Aorta (tissue), 5 donors: ENCODE measurements around the gene VEGFC. TPM values are rescaled to one million over a fixed set of nuclear protein-coding genes. Genes with fewer than 3 reads are reported as not detected.

ENCODE experiments used
- ATAC-seq: fragments of 200-7000 bp; cut with Tn5 transposase; one replicate; pipeline ENCODE4 v1.9.1; 2022; ENCODE audit warnings: moderate library complexity; ENCODE audit not compliant: low FRiP score
- DNase-seq, 2 donors: peaks; one replicate each; pipeline ENCODE4 v3.0.0-alpha.2; 2020
- H3K27ac ChIP-seq, 2 donors: one replicate each; pipeline ENCODE4 v1.5.1; 2013; ENCODE audit warnings: low read length in 2 of 2, mild to moderate bottlenecking in 2 of 2, moderate library complexity in 2 of 2, control low read depth in 1 of 2, inconsistent platforms in 1 of 2, low read depth in 1 of 2
- H3K27me3 ChIP-seq, 2 donors: one replicate each; pipeline ENCODE4 v1.6.1; 2013; ENCODE audit warnings: control low read depth in 1 of 2, low read length in 1 of 2, mild to moderate bottlenecking in 1 of 2, moderate library complexity in 1 of 2; ENCODE audit not compliant: insufficient read depth in 2 of 2, control insufficient read depth in 1 of 2
- H3K36me3 ChIP-seq, 2 donors: one replicate each; pipeline ENCODE4 v1.6.1; 2013; ENCODE audit warnings: control low read depth in 1 of 2, low read length in 1 of 2, mild to moderate bottlenecking in 1 of 2; ENCODE audit not compliant: insufficient read depth in 2 of 2, control insufficient read depth in 1 of 2
- H3K4me1 ChIP-seq, 2 donors: one replicate each; pipeline ENCODE4 v1.6.1; 2013; ENCODE audit warnings: low read length in 2 of 2, control low read depth in 1 of 2, mild to moderate bottlenecking in 1 of 2, moderate library complexity in 1 of 2; ENCODE audit not compliant: insufficient read depth in 2 of 2, control insufficient read depth in 1 of 2
- H3K4me3 ChIP-seq, 2 donors: one replicate each; pipeline ENCODE4 v1.5.1; 2013; ENCODE audit warnings: low read length in 2 of 2, control low read depth in 1 of 2, mild to moderate bottlenecking in 1 of 2
- H3K9me3 ChIP-seq: one replicate; pipeline ENCODE4 v1.6.1; 2013; ENCODE audit warnings: mild to moderate bottlenecking, low read length; ENCODE audit not compliant: control insufficient read depth
- WGBS, 2 donors: extraction: QIAGEN DNeasy Blood & Tissue Kit; methylation state at CpG; one replicate each; pipeline ENCODE4 v1.1.7; 2013; 5-methylcytosine and 5-hydroxymethylcytosine counted together
- intact Hi-C, 2 donors: fragments of 100-400 bp; cut with DNase I; formaldehyde crosslinking; loops; one replicate each; pipeline versions ENCODE4 v1.14.2 to v1.15.0; 2022
- polyA plus RNA-seq, 2 donors: library from polyadenylated mRNA; stranded (reverse); fragments of 200-250 nt; gene quantifications; one replicate each; pipeline ENCODE4 v1.2.3, GENCODE V29; 2013
- total RNA-seq, 2 donors: library from RNA; stranded (reverse); fragmentation: NEBNext Ultra II Directional; extraction: Animal tissue kit (Norgen Biotek cat#: 25700); gene quantifications; one replicate each; pipeline ENCODE4 v1.2.1, GENCODE V29; 2021
- donor health status: healthy with polysubstance abuse.
- donor health status: Bipolar disorder and iron deficiency.
- donor health status: DM: no; HTN: no; CAD: no.
- donor health status: DM: no; HTN: no; CAD: no.
- donor health status: DM: yes; HTN: yes; CAD: no.

VEGFC gene
- total and polyA plus RNA-seq, 4 donors: 0.59 to 25.3 (median 20.2) TPM; not detected in 1

- H3K27ac ChIP-seq: no peak overlapping the region
- H3K36me3 ChIP-seq: no peaks in the 10 kb centered on the region
- ATAC-seq: no peak
- no peaks in the 10 kb centered on the region for H3K27me3 ChIP-seq
- 38 to 45% methylated on average over 4 of the region's 4 CpGs for WGBS, 2 donors
- intact Hi-C loops: no loop called here
- H3K4me3 ChIP-seq: no peak overlapping the region
- no peaks in the 10 kb centered on the region for H3K4me1 ChIP-seq
- H3K9me3 ChIP-seq: no peaks in the 10 kb centered on the region
- DNase-seq: no peak
Measured at GRCh38 chr4:176833400-176834175, 40.9 kb upstream of the VEGFC start.

DNA sequence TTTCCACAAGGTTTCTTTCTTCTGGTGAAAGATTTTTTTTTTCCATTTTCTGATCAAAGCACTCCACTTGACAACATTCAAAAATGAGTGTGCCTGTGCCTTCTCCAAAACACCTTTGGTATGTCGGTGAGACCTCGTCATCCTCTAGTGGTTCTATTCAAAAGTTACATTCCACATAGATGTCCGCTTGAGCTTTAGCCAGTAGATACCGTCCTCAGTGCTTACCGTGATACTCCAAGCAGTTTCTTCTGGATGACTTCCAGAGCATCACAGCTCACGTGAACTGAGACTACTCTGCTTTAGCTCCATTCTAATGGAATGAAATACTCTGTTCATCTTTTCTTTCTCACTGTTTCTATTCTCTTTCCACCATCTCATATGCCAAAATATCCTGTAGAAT lies 38.2 kb upstream of the VEGFC start:
- Histone ChIP-seq H3K36me3 (no peaks in the 10 kb centered on the region), H3K27ac (no peak overlapping the region), H3K27me3 (no peaks in the 10 kb centered on the region), H3K4me3 (no peak overlapping the region), H3K9me3 (no peaks in the 10 kb centered on the region), H3K4me1 (no peaks in the 10 kb centered on the region)
- WGBS, 2 donors: 51 to 52% methylated on average over 6 of the region's 6 CpGs
- DNase-seq (no peak), ATAC-seq (no peak)
- intact Hi-C loops: no loop called here

DNA sequence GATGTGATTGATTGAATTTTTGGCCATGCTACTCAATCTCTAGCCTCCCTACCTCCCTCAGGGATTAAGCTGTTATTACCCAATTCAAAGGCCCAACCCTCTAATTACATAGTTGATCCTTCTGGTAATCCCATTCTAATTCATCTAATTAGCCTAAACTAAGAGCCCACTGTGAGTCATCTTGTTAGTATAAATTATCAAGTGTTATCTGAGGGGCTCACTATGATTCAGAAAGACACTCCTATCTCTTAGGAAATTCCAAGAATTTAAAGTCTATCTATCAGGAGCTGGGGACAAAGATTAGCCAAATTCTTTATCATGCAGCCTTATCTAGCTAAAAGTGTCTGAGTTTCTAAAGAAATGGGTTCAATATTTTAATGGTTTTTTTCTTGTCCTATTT lies 32.9 kb upstream of the VEGFC start:
- ATAC-seq (no peak), DNase-seq (no peak)
- no peaks in the 10 kb centered on the region for H3K4me1 ChIP-seq
- no peaks in the 10 kb centered on the region for H3K27me3 ChIP-seq
- intact Hi-C loops: no loop called here
- H3K4me3 ChIP-seq: no peak overlapping the region
- no peak overlapping the region for H3K27ac ChIP-seq
- H3K36me3 ChIP-seq: no peaks in the 10 kb centered on the region
- H3K9me3 ChIP-seq: no peaks in the 10 kb centered on the region

GRCh38 chr4:176824645-176825366 lies 32.1 kb upstream of the VEGFC start:
- no peaks in the 10 kb centered on the region for H3K27me3 ChIP-seq
- WGBS, 2 donors: 59% methylated on average over 2 of the region's 2 CpGs
- no peak overlapping the region for H3K27ac ChIP-seq
- H3K4me1 ChIP-seq: no peaks in the 10 kb centered on the region
- DNase-seq (no peak), ATAC-seq (no peak)
- intact Hi-C loops: no loop called here
- no peaks in the 10 kb centered on the region for H3K36me3 ChIP-seq
- no peak overlapping the region for H3K4me3 ChIP-seq
- H3K9me3 ChIP-seq: no peaks in the 10 kb centered on the region

- no peaks in the 10 kb centered on the region for H3K4me1 ChIP-seq
- H3K27ac ChIP-seq: no peak overlapping the region
- intact Hi-C loops: no loop called here
- WGBS, 2 donors: 10 to 36% methylated on average over 1 of the region's 1 CpG
- ATAC-seq (no peak), DNase-seq (no peak)
- H3K27me3 ChIP-seq: no peaks in the 10 kb centered on the region
- no peak overlapping the region for H3K4me3 ChIP-seq
- H3K9me3 ChIP-seq: no peaks in the 10 kb centered on the region
- no peaks in the 10 kb centered on the region for H3K36me3 ChIP-seq
Measured at GRCh38 chr4:176818531-176818930, 25.8 kb upstream of the VEGFC start.

GRCh38 chr4:176817204-176817603 lies 24.5 kb upstream of the VEGFC start:
- Histone ChIP-seq H3K36me3 (no peaks in the 10 kb centered on the region), H3K9me3 (no peaks in the 10 kb centered on the region), H3K27ac (no peak overlapping the region), H3K27me3 (no peaks in the 10 kb centered on the region), H3K4me3 (no peak overlapping the region), H3K4me1 (no peaks in the 10 kb centered on the region)
- intact Hi-C loops: no loop called here
- ATAC-seq: no peak
- WGBS, 2 donors: 93 to 97% methylated on average over 2 of the region's 2 CpGs
- no peak for DNase-seq

DNA sequence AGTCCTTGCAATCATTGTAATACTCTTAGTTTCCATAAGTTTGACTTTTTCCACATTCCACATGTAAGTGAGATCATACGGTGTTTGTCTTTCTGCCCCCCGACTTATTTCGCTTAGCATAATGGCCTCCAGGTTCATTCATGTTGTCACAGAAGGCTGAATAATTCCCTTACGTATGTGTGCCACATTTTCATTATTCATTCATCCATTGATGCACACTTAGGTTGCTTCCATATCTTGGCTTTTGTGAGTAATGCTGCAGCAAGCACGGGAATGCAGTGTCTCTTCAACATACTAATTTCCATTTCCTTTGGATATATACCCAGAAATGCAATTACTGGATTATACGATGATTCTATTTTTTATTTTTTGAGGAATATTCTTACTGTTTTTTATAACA lies 22.0 kb upstream of the VEGFC start:
- Histone ChIP-seq H3K27me3 (no peaks in the 10 kb centered on the region), H3K9me3 (no peaks in the 10 kb centered on the region), H3K4me3 (no peak overlapping the region), H3K27ac (no peak overlapping the region), H3K4me1 (no peaks in the 10 kb centered on the region), H3K36me3 (no peaks in the 10 kb centered on the region)
- WGBS, 2 donors: 78 to 84% methylated on average over 6 of the region's 6 CpGs
- intact Hi-C loops: no loop called here
- DNase-seq (no peak), ATAC-seq (no peak)

GRCh38 chr4:176810481-176811249 lies 17.9 kb upstream of the VEGFC start:
- Histone ChIP-seq H3K4me3 (no peak overlapping the region), H3K27me3 (no peaks in the 10 kb centered on the region), H3K27ac (no peak overlapping the region), H3K4me1 (no peaks in the 10 kb centered on the region), H3K9me3 (peaks cover 5% of the 10 kb centered on the region), H3K36me3 (no peaks in the 10 kb centered on the region)
- no peak for DNase-seq
- no peak for ATAC-seq
- 23 to 25% methylated on average over 3 of the region's 3 CpGs for WGBS, 2 donors
- intact Hi-C loops: no loop called here
